Stimulated activated CD4-positive, alpha-beta T cell treated with anti-CD3 and anti-CD28 coated beads, TNF-alpha, amount 100 ng/mL, for 48 hours (primary cell): ENCODE data around the gene CSRNP2.
"Not testable (repeated sequence)": the region's sequence is repeated elsewhere in the genome, so short reads cannot be mapped to it uniquely, and the experiment has no call there.

Source experiments
- DNase-seq, 3 donors: peaks; one replicate each; pipeline ENCODE4 v3.0.0-alpha.2; 2020; ENCODE audit warnings: low read depth in 3 of 3

CSRNP2 gene

DNA sequence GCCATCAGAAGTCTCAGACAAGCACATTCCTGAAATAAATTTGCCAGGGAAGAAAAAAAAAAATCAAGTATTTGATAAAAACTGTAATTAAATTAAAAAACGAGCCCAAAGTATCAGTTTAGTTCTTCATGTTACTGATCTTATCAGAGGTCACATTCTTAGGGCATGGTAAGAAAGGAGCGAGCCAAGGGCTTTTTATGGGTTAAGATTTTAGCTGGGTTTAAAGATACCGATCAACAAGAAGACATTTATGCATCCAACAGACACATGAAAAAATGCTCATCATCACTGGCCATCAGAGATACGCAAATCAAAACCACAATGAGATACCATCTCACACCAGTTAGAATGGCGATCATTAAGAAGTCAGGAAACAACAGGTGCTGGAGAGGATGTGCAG, 5.0 kb downstream of the CSRNP2 start:
- DNase-seq: not testable (repeated sequence)

DNA sequence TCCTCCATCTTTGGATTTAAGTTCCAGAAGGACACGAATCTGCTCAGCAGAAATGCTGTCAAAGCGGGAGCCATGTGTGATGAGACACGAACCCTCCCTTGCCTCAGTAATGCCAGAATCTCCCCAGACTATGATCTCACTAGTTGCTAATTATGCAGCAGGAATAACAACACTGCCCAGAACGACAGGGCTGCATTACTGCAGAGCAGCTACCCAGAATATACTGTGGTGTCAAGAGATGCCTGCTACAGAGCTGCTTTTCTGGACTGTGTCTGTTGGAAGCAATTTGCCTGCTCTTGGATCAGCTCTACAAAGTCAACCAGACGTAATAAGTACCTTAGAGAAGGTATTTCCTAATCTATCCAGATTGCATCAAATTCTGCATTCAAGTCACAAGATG, 5.5 kb downstream of the CSRNP2 start:
- no peak for DNase-seq

DNA sequence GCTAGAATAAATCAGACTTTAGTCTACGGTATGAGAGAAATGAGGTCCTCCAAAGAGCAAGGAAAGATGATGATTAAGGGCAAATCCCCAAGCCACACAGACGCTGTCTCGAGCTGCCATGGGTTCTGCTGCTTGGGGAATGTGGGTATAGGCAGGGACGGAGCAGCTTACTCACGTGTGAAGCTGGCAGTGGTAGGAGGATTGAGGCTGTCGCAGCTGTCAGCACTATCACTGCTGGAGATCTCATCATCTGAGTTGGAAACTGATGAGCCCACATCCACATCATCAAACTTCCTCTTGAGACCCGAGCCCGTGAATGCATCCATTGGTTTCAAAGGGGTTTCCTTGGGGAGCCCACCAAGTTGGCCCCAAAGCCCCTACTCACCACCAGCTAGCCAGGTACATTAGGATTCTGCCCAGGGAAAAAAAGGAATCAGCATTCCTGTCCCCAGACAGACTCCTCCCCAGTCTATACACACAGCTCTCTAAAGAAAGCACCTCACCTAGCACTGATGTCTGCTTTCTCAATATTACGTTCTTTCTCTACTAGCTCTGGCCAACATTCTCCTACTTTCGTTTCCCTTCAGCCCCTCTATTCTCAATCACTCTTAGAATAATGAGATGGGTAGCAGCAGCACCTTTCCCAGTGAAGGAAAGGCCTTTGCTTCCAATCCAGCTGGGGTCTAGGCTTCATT, 7.0 kb downstream of the CSRNP2 start:
- peak in 2 of 3 donors; percentile 6 to 7 for DNase-seq

DNA sequence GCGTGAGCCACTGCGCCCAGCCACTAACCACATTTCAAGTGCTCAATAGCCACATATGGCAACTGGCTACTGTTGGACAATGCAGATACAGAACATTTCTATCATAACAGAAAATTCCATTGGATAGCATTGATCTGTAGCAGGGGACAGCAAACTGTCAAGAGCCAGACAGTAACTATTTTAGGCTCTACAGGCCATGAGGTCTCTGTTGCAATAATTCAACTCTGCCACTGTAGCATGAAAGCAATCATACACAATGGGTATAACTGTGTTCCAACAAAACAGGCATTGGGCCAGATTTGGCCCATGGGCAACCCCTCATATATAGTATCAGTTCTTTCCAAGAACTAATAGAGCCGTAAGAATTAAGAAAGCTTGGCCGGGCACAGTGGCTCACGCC, 8.0 kb downstream of the CSRNP2 start:
- no peak for DNase-seq

DNA sequence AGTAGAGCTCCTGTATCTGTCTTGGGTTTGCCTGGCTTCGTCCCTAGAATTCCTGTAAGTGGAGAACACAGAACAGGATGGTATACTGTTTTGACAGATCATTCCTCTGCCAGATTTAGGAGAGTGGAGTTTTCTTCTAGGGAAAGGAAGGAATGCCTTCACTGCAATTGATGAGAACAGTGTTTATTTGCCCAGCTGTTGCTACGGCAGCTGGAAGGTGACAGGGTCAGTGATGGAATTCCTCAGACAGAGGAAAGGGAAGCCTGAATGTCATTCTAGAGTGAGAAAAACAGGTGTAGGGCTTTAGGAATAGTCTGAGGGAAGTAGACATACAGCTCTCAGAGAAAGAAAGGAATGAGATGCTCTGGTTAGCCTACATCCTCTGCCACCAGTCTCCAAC, 11.7 kb downstream of the CSRNP2 start:
- DNase-seq: no peak

DNA sequence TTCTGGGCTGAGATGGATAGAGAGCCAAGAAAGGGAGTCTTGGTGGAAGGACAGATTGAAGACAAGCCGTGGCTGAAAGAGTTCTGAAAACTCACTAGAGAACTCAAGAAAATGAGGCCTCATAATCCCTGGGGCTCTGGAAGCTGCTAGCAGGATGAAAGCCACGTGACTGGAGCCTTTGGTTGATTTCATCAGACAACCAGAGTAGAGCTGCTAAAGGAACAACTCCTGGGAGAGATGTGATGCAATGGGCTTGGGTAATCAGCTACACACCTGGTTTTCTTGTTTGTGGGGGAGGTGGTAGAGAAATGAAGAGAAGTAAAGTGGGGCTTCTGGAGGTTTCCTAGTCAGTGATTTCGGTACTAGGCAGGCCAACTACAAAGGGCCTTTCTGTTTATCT, 13.4 kb downstream of the CSRNP2 start:
- no peak for DNase-seq

DNA sequence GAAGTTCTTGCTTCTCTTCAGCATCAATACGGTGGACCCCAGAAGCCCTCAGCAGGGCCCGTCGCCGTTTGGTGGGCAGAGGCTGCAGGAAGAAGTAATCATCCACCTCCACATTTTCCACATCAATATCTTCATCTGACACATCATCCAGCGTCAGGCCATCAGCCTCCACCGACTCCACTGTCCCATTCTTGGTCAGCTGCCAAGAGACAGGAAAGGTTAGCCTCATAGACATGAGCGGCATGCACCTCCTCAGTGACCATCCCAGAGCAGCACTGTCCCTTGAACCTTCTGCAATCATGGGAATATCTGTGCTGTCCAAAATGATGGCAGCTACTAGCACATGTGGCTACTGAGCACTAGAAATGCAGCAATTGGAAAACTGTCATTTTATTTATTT, 15.6 kb downstream of the CSRNP2 start:
- no peak for DNase-seq

DNA sequence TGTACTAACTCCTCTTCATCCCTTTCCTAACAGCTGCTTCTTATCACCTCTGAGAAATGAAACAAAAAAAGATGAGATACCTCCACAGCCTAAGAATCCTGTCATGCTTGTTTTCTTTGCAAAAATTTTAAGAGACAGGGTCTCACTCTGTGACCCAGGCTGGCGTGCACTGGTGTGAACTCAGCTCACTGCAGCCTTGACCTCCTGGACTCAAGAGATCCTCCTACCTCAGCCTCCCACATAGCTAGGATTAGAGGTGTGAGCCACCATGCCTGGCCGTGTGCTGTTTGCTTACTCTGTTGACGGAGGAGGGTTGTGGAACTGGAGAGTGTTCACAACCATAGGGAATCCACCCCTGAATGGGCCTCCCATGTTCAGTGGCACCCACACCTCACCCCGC, 16.2 kb downstream of the CSRNP2 start:
- no peak for DNase-seq

DNA sequence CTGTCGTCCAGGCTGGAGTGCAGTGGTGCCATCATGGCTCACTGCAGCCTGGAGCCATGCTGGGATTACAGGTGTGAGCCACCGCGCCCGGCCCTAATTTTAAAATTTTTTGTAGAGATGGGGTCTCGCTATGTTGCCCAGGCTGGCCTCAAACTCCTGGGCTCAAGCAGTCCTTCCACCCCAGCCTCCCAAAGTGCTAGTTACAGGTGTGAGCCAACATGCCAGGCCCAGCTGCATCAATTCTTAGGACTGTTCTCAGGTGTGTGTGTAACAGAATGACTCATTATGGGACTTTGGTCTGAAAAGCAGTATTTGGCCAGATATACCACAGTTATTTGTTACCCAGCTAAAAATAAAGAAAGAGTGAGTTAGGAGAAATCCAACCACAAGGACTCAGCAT, 17.9 kb downstream of the CSRNP2 start:
- DNase-seq: no peak

DNA sequence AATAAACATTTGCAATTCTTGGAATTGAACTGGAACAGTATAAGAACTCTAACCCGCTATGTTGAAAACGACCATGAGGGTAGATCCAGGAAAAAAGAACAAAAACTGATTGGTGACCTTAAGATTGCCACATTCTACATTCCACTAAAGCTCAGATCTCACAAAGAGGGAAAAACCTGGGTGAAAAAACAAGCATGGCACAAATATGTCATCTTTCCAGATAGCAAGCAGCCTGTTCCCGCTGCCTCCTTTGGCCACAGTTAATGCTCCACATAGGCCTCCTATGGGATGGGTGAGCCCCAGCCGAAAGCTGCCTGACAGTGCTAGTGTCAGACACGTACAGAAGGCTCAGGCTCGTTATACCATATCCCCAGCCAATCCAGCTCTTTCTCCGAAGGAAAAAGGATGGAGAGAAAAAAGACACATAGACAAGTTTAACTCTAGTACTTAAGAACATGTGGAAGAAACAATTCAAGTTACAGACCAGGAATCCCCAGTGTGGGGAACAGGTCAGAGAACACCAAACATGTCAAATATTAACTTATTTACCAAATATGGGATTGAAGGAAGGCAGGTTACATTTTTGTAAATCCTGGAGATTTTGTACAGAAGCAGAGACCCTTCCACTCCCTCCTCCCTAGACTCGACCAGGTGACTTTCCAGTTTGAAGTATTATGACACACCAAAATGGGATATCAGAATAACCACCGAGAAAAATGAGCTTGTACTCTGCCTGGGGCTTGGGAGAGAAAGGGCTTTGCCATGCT, 20.6 kb downstream of the CSRNP2 start:
- DNase-seq: no peak

DNA sequence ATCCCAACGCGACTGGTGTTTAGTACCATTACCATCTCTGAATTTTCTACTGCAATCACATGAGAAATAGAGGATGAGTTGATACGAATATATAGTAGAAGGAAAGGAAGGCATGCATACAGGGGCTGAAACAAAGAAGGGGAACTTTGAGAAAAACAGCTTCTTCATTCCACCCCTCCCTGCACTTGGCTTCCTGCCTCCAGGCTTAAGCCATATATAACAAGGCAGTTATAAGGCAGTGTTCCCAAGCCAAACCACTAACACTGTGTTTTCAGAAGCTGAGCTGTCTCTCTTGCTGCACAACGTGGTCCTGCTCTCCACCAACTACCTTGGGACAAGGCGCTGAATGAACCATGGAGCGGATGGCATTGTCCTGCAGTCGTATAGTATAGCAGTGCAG, 24.3 kb downstream of the CSRNP2 start:
- DNase-seq: no peak

DNA sequence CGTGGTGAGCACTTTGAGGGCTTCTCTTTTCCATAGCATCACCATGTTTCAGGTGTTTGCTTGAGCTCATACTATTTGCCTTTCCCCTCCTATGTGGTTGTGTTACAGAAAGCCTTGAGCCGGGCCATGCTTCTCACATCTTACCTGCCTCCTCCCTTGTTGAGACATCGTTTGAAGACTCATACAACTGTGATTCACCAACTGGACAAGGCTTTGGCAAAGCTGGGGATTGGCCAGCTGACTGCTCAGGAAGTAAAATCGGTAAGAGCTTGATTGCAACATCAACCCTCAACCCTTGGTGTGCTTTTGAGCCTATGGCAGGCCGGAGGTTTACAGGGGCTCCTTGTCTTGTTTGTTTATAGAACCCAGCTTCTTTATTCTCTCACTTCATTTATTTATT, 27.2 kb downstream of the CSRNP2 start:
- DNase-seq: no peak

DNA sequence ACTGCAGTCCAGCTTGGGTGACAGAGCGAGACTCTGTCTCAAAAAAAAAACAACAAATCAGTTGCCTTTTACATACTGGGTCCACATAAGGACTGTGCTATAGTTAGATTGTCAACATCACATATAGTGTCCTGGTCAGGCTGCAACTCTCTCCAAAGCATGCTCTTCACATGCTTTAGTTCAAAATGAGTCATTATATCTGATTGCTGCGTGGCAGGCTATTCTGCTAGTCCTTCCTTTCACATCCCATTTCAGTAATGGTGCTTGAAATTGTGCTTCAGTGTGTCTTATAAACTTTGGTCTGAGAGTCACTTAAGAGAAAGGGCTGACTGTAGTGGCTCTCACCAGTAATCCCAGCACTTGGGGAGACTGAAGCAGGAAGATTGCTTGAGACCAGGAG, 28.3 kb downstream of the CSRNP2 start:
- no peak for DNase-seq

DNA sequence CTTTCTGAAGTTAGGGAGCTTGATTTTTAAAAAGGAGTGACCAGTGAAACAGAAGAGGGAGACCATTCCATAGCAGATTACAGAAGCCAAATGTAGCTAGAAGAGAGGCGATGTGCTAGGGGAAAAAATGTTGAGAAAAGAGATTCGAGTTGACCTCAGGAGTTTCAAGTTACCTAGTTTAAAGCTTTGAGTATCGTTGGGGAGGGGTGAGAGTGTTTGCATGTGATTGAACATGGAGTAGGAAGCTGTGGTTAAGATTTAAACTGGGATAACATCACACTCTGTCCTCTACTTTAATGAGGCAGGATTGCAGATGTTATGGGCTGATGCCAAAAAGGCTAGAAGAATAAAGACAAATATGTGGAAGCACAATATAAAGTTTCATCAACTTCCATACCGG, 31.6 kb downstream of the CSRNP2 start:
- DNase-seq: no peak

DNA sequence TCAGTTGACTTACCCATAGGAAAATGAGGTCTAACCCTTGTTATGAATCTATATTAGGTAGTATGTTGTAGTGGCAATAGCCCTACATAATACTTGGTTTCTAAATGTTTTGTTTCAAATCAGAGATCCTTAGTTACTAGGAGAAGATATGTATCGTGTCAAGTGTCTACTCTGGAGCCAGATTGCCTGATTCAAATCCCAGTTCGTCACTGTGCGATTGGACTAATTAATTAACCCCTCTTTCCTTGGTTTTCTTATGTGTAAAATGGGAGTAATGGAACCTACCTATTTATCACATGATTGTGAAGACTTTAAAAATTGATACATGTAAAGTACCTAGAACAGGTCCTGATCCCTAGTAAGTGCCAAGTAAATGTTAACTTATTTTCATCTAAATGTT, 33.9 kb downstream of the CSRNP2 start:
- DNase-seq: no peak

DNA sequence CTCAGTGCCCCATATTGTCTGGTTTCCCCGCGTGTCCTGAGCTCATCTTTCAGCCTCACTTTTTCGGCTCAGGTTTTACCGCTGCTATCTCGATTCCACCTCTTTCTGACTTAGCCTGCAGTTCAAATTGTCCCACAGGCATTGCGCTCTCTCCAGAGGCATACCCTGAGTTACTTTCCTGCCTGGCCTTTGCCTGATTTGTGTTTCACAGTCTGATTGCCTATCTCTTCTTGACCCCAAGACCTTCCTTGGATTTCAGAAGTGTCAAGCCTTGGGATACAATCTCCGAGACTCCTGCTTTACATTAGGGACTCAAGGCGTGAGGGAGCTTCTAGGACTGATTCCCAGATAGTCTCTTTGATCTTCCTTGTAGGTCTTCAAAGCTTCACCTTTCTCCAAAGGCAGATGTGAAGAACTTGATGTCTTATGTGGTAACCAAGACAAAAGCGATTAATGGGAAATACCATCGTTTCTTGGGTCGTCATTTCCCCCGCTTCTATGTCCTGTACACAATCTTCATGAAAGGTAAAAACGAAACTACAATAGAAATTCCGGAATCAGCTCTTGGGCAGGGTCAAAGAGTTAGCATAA, 34.6 kb downstream of the CSRNP2 start:
- DNase-seq: no peak

DNA sequence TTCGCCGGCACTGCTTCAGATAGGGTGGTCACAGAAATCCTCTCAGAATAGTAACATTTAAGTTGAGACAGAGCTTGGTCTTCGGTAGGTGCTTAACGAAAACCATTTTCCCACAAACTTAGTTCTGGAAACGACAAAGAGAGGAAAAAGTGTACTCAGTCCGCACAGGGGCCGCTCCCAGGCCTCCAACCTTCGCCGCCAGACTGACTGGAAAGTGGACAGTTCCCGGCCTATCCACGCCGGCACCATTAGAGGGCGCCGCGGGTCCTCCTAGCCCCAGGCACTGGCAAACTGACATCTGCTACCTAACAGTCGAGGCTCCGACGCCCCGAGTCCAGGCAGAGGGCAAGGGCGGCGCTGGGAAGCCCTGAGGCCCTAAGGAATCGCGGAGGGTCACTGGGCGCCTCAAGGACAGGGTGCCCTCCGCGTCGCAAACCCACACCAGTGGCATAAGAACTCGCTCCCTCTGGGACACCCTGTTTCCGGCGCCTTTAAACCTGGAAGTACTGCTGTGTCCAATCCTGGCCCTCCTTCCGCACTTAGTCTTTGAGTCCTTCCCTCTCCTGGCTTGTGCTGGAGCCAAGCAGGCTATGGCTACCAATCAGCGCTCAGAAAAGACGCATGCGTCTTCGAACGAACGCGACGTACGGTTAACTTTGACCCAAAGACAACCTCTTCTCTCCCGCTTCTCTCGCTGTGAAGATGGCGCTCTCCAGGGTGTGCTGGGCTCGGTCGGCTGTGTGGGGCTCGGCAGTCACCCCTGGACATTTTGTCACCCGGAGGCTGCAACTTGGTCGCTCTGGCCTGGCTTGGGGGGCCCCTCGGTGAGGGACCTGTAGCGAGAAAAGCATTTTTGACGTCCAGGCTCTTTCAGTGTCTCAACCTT, 35.5 kb downstream of the CSRNP2 start, which contains the start of gene LETMD1:
Gene LETMD1 (plus strand): TSS at position 673 of the 886 bp plus-strand sequence. CDS start 30 bp downstream, at position 703.
- DNase-seq: peak; percentile 79 to 84 (median 82)

DNA sequence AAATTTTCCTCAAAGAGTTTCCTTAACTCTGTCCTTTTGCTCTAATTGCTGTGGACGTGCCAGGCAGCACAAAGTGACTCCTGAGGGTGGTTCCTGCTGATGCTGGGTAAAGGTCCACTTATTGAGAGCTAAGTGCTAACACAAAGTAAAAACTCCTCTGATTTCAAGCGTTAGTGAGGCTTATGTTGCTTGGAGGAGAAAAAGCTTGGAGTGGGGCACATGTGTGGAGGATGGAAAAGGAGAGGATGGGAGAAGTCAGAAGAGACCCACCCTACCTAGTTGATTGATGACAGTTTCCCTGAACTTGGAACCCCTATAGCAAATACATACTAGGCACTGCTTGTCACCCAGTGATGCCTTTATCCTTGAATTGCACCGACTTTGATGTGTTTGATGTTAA, 47.1 kb downstream of the CSRNP2 start:
- DNase-seq: no peak

DNA sequence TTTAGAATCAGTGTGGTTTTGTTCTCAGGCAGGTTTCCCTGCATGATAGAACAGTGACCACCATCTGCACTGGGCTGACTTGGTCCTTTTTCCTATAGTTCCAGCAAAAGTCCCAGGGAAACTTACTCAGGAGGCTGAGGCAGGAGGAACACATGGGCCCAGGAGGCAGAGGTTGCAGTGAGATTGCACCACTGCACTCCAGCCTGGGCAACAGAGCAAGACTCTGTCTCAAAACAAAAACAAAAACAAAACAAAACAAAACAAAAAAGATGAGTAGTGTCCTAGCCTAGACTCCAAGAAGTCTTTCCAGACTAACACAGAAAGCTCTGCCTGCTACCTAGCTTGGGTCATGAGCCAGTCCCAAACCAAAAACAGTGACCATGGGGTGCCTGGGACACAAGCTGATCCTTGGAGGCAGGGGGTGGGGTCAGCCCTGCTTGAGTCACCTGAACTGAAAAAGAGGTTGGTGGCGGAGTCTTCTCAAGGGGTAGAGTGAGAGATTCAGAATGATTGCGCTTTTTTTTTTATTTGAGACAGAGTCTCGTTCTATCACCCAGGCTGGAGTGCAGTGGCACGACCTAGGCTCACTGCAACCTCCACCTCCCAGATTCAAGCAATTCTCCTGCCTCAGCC, 49.8 kb downstream of the CSRNP2 start:
- no peak for DNase-seq

DNA sequence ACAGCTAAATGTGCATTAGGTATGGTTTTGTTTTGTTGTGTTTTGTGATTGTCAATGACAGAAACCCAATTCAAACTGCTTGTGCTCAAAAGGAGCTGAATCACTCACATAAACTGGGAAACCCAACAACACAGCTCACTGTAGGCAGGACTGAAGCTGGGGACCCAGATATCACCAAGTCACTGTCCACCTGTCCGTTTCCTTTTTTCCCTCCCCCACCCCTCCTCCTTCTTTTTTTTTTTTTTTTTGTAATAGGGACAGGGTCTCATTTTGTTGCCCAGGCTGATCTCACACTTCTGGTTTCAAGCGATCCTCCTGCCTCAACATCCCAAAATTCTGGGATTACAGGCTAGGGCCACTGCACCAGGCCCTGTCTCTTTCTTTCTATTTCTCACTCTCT, 50.3 kb downstream of the CSRNP2 start:
- DNase-seq: no peak

DNA sequence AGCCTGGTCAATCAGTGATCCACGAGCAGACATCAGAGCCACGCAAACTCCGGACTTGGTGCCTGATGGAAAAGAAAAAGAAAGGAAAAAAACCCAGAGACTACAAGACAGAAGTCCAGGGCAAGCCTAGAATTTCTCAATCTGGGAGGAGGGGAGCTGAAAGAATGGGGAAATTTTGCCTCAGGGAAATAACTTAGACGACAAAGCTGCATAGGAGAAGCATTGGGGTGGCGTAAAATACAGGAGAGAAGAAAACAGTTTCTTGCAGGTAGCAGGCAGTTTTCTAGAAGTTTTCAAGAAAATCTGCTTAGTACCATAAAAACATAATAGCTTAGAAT, 54.6 kb downstream of the CSRNP2 start:
- DNase-seq: no peak
